Thoracic aorta (tissue), 2 donors: Measurements from ENCODE around the gene MAEA. TPM values are rescaled to one million over a fixed set of nuclear protein-coding genes. Genes with fewer than 3 reads are reported as not detected.

ENCODE experiments used
- ATAC-seq: fragments of 150-250 bp; one replicate; pipeline ENCODE4 v1.8.0; 2017; ENCODE audit warnings: low read depth; ENCODE audit not compliant: insufficient number of reproducible peaks, low FRiP score
- DNase-seq: peaks from one replicate; pipeline ENCODE4 v3.0.0-alpha.2; 2020; ENCODE audit warnings: low spot score
- H3K27ac ChIP-seq, 2 donors: fragments of 200-600 bp; sonication (generic); 1 replicate in 1 of 2; 2 replicates in 1 of 2; pipeline ENCODE4 v1.5.1; 2016; ENCODE audit warnings: mild to moderate bottlenecking in 2 of 2, moderate library complexity in 2 of 2
- H3K27me3 ChIP-seq: fragments of 200-600 bp; sonication (generic); replicated peaks from 2 replicates; pipeline ENCODE4 v1.6.0; 2016; ENCODE audit warnings: mild to moderate bottlenecking; ENCODE audit not compliant: insufficient read depth
- H3K36me3 ChIP-seq: fragments of 200-600 bp; sonication (generic); one replicate; pipeline ENCODE4 v1.5.1; 2016
- H3K4me1 ChIP-seq, 2 donors: fragments of 200-600 bp; sonication (generic); 1 replicate in 1 of 2; 2 replicates in 1 of 2; pipeline versions ENCODE4 v1.5.1 to v1.6.0; 2016; ENCODE audit warnings: low read depth in 2 of 2, mild to moderate bottlenecking in 1 of 2; ENCODE audit not compliant: control insufficient read depth in 1 of 2
- H3K4me3 ChIP-seq: fragments of 200-600 bp; sonication (generic); 2 replicates; pipeline ENCODE4 v1.5.1; 2016; ENCODE audit warnings: mild to moderate bottlenecking
- H3K9me3 ChIP-seq: fragments of 200-600 bp; sonication (generic); 2 replicates; pipeline ENCODE4 v1.5.1; 2016
- CTCF ChIP-seq: fragments of 200-600 bp; sonication (generic); IDR thresholded peaks from one replicate; pipeline ENCODE4 v1.5.1; 2019; ENCODE audit warnings: antibody characterized with exemption
- total RNA-seq, 2 donors: library from RNA; depleted of rRNA; stranded (reverse); fragments of >200 nt; gene quantifications; one replicate each; pipeline versions ENCODE4 v1.1.0 to v1.2.3, GENCODE V29; 2016

Gene MAEA
- total RNA-seq, 2 donors from 2014 or later: 53.7 to 83.8 TPM

DNA sequence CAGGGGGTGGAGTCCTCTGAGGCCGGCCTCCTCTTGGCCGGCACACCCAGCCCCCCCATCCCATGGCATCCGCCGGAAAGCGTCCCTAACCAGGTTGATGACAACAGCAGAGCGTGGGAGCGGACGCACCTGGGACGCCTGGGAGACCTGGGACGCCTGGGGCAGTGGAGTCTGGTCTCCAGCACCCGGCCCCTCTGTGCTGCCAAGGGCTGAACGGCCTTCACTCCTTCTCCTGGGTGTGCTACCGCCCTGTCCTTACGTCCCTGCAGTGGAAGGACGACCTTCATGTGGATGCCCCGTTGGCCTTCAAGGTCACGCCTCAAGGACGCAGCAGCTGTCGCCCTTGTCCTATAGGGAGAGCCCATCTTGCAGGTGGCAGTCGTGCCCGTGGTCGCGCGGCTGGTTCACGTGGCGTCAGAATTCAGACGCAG lies 89.7 kb downstream of the MAEA start:
- Histone ChIP-seq H3K27me3 (no peaks in the 10 kb centered on the region), H3K4me3 (no peak overlapping the region), H3K36me3 (peaks cover 8% of the 10 kb centered on the region), H3K4me1 (no peaks in the 10 kb centered on the region), H3K9me3 (no peaks in the 10 kb centered on the region), H3K27ac (no peak overlapping the region)
- no peak for ATAC-seq
- no peak for TF ChIP-seq CTCF
- DNase-seq: no peak

DNA sequence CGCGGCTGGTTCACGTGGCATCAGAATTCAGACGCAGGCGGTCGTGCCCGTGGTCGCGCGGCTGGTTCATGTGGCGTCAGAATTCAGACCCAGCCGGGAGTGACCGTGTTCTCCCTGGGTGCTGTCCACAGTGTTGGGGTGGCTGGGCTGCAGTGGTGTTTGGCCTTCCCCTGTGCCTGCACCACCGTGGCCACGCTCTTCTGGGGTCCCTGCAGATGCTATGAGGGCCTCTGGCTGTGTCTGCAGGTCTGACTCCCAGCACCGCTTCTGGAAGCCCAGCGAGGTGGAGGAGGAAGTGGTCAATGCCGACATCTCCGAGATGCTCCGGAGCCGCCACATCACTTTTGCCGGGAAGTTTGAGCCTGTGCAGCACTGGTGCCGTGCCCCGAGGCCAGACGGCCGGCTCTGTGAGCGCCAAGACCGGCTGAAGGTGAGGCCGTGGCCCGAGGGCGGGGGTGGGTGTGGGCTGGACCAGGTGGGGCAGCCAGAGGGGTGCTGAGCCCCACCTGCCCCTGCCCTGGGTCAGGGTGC lies 90.2 kb downstream of the MAEA start:
- DNase-seq (no peak), ATAC-seq (no peak)
- H3K36me3 ChIP-seq: peaks cover 8% of the 10 kb centered on the region
- no peak overlapping the region for H3K4me3 ChIP-seq
- H3K9me3 ChIP-seq: no peaks in the 10 kb centered on the region
- H3K4me1 ChIP-seq: no peaks in the 10 kb centered on the region
- no peak for TF ChIP-seq CTCF
- no peak overlapping the region for H3K27ac ChIP-seq
- H3K27me3 ChIP-seq: no peaks in the 10 kb centered on the region

DNA sequence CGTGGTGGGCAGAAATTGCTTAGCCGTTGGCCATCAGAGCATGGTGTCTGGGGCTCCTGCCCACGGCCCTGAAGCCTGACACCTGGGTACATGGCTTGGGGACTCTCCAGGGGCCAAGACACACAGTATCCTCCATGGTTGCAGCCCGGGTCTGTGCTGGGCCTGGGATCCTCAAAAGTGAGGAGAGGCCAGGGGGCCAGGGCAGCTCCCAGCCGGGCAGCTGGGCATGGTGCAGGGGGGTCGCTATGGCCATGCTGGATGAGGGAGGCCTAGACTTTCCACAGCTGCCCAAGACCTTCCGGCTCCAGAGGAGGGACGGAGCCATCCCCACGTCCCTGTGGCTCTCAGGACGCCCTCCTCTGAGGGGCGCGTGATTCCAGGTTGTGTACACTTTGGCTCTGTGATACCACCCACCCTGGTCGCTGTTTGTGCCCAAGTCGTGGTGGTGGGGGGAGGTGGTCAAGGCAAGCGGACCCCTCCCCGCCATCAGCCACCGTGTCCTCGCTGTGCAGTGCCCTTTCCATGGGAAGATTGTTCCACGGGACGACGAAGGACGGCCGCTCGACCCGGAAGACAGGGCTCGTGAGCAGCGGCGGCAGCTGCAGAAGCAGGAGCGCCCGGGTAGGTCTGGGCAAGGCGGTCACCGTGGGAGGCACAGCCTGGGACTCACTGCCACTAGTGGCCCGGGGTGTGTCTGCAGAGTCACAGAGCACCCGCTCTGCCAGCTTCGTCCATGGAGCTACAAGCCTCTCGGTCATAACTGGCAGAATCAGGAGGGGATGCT lies 90.9 kb downstream of the MAEA start:
- no peaks in the 10 kb centered on the region for H3K4me1 ChIP-seq
- no peaks in the 10 kb centered on the region for H3K9me3 ChIP-seq
- DNase-seq: no peak
- peaks cover 9% of the 10 kb centered on the region for H3K36me3 ChIP-seq
- no peak overlapping the region for H3K4me3 ChIP-seq
- ATAC-seq: no peak
- H3K27ac ChIP-seq: no peak overlapping the region
- no peak for TF ChIP-seq CTCF
- no peaks in the 10 kb centered on the region for H3K27me3 ChIP-seq

- Histone ChIP-seq H3K27me3 (no peaks in the 10 kb centered on the region), H3K9me3 (no peaks in the 10 kb centered on the region), H3K36me3 (peaks cover 10% of the 10 kb centered on the region), H3K4me1 (no peaks in the 10 kb centered on the region), H3K4me3 (no peak overlapping the region), H3K27ac (no peak overlapping the region)
- TF ChIP-seq CTCF: no peak
- ATAC-seq: no peak
- no peak for DNase-seq
Observed at GRCh38 chr4:1381181-1381621, 91.5 kb downstream of the MAEA start.

DNA sequence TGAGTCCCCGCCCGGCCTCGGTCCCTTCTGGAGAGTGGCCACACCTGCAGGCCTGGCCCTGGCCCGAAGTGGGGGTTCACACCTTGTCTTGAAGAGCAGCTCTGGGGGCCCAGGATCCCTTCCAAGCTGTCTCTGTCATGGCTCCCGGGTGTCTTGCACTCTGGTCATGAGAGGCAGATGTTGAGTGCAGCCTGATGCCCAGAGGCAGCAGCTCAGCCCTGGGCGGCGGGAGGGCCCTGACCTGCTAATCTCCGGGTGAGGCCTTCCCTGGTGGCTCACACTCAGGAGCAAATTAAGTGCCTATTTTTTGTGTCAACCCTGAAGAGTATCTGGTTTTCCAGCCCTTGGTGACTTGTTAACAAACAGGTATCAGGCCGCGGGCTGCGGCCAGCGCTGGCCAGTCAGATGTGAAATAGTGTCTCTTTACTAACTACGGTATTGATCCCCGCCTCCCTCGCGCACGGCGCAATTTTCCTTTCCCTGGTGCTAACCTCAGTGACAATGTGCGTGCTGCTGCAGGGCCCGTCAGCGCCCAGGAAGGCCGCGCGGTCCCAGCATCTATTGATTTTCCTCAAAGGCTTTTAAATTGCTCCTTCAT lies 92.4 kb downstream of the MAEA start:
- H3K9me3 ChIP-seq: no peaks in the 10 kb centered on the region
- no peaks in the 10 kb centered on the region for H3K27me3 ChIP-seq
- TF ChIP-seq CTCF: no peak
- H3K36me3 ChIP-seq: peaks cover 13% of the 10 kb centered on the region
- H3K4me1 ChIP-seq: no peaks in the 10 kb centered on the region
- no peak overlapping the region for H3K27ac ChIP-seq
- no peak overlapping the region for H3K4me3 ChIP-seq
- no peak for DNase-seq
- no peak for ATAC-seq
